Measurements from ENCODE around the gene PARVG. TPM values are rescaled to one million over a fixed set of nuclear protein-coding genes. Genes with fewer than 3 reads are reported as not detected.
A peak's percentile ranks its signal among the peaks of the same experiment; 100 is the strongest.

The PARVG gene, protein sequence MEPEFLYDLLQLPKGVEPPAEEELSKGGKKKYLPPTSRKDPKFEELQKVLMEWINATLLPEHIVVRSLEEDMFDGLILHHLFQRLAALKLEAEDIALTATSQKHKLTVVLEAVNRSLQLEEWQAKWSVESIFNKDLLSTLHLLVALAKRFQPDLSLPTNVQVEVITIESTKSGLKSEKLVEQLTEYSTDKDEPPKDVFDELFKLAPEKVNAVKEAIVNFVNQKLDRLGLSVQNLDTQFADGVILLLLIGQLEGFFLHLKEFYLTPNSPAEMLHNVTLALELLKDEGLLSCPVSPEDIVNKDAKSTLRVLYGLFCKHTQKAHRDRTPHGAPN
- polyA plus RNA-seq (2013): 123 TPM

GRCh38 chr22:44180706-44181032 lies at the start of gene PARVG:
PARVG (plus strand) TSS chr22:44180925; CDS start chr22:44183330, 2,405 bp downstream.
- ChIA-PET POLR2A (interaction anchor here (1.0 to 2.8 kb wide), 4 partner anchors 8 to 47 kb away, joined by 5 to 14 read pairs (median 6); no protein-coding TSS in a partner anchor), CTCF (interaction anchor here (1.0 to 1.4 kb wide), 6 partner anchors 9 to 446 kb away, joined by 3 to 4 read pairs (median 3); no protein-coding TSS in a partner anchor)
- H3K9me3 ChIP-seq (ENCODE audit: control extremely low read depth in 1 of 5, control insufficient read depth in 4 of 5, insufficient read depth in 2 of 5, low read depth in 1 of 5, low read length in 4 of 5): no peaks in the 10 kb centered on the region
- peak within 1 kb of the TSS; percentile 83 to 93 for H3K27ac ChIP-seq (ENCODE audit: insufficient read depth in 1 of 2, low read depth in 1 of 2, low read length in 2 of 2, poor library complexity in 1 of 2, severe bottlenecking in 2 of 2)
- peaks cover 0 to 25% (median 16%) of the 10 kb centered on the region in 4 experiments for H3K36me3 ChIP-seq (ENCODE audit: control insufficient read depth in 4 of 4, insufficient read depth in 4 of 4, low read length in 3 of 4)
- H3K4me1 ChIP-seq (ENCODE audit: control extremely low read depth in 1 of 4, control insufficient read depth in 4 of 4, insufficient read depth in 4 of 4, low read length in 3 of 4): peaks cover 3 to 51% (median 37%) of the 10 kb centered on the region in 4 experiments
- H3K27me3 ChIP-seq (replicated peaks in 2 of 5; ENCODE audit: control insufficient read depth in 4 of 5, insufficient read depth in 5 of 5, low read length in 4 of 5): no peaks in the 10 kb centered on the region
- H3K4me3 ChIP-seq (ENCODE audit: control insufficient read depth in 1 of 7, extremely low read depth in 1 of 7, insufficient read depth in 4 of 7, low read depth in 2 of 7, low read length in 6 of 7): peak within 1 kb of the TSS; percentile 55 to 91 (median 76)
- WGBS (ENCODE audit: insufficient coverage): 4% methylated on average over 5 of the region's 5 CpGs
- peak in 2 of 3 donors; percentile 42 to 65 for DNase-seq

DNA sequence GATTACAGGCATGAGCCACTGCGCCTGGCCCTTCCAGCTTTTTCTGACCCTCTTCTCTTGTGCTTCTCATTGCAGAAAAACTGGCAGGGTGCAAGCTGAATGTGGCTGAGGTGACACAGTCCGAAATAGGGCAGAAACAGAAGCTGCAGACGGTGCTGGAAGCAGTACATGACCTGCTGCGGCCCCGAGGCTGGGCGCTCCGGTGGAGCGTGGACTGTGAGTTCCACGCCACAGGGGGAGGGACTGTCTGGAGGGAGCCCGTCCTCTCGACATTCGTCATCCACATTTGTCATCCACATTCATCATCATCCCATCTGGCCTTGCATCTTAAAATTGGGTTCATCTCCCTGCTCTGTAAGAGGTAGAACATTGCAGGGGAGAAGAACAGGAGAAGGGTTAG lies 49.3 kb upstream of the PARVG start:
- H3K27ac ChIP-seq (ENCODE audit: insufficient read depth in 1 of 2, low read depth in 1 of 2, low read length in 2 of 2, poor library complexity in 1 of 2, severe bottlenecking in 2 of 2): no peak overlapping the region
- POLR2A ChIA-PET: no interaction called here
- peaks cover 5 to 48% (median 36%) of the 10 kb centered on the region in 4 experiments for H3K36me3 ChIP-seq (ENCODE audit: control insufficient read depth in 4 of 4, insufficient read depth in 4 of 4, low read length in 3 of 4)
- H3K4me1 ChIP-seq (ENCODE audit: control extremely low read depth in 1 of 4, control insufficient read depth in 4 of 4, insufficient read depth in 4 of 4, low read length in 3 of 4): peaks cover 6 to 45% (median 17%) of the 10 kb centered on the region in 4 experiments
- H3K27me3 ChIP-seq (replicated peaks in 2 of 5; ENCODE audit: control insufficient read depth in 4 of 5, insufficient read depth in 5 of 5, low read length in 4 of 5): no peaks in the 10 kb centered on the region
- CTCF ChIA-PET: interaction anchor here (0.5 kb wide), 1 partner anchor 469 kb away, joined by 4 read pairs; no protein-coding TSS in a partner anchor
- DNase-seq: no peak
- WGBS (ENCODE audit: insufficient coverage): no CpG with 5 or more reads among the region's 12 CpGs
- H3K9me3 ChIP-seq (ENCODE audit: control extremely low read depth in 1 of 5, control insufficient read depth in 4 of 5, insufficient read depth in 2 of 5, low read depth in 1 of 5, low read length in 4 of 5): peaks cover 2 to 13% (median 10%) of the 10 kb centered on the region in 5 experiments
- H3K4me3 ChIP-seq (ENCODE audit: control insufficient read depth in 1 of 7, extremely low read depth in 1 of 7, insufficient read depth in 4 of 7, low read depth in 2 of 7, low read length in 6 of 7): no peak overlapping the region

GRCh38 chr22:44131989-44132685 lies 48.6 kb upstream of the PARVG start:
- WGBS (ENCODE audit: insufficient coverage): 94% methylated on average over 12 of the region's 13 CpGs
- peaks cover 0 to 15% (median 10%) of the 10 kb centered on the region in 5 experiments for H3K9me3 ChIP-seq (ENCODE audit: control extremely low read depth in 1 of 5, control insufficient read depth in 4 of 5, insufficient read depth in 2 of 5, low read depth in 1 of 5, low read length in 4 of 5)
- peaks cover 12 to 53% (median 38%) of the 10 kb centered on the region in 4 experiments for H3K36me3 ChIP-seq (ENCODE audit: control insufficient read depth in 4 of 4, insufficient read depth in 4 of 4, low read length in 3 of 4)
- no peak overlapping the region for H3K4me3 ChIP-seq (ENCODE audit: control insufficient read depth in 1 of 7, extremely low read depth in 1 of 7, insufficient read depth in 4 of 7, low read depth in 2 of 7, low read length in 6 of 7)
- ChIA-PET CTCF (interaction anchor here (0.5 to 0.9 kb wide), 3 partner anchors 50 to 468 kb away, joined by 3 to 4 read pairs (median 4); no protein-coding TSS in a partner anchor), POLR2A (no interaction called here)
- H3K27me3 ChIP-seq (replicated peaks in 2 of 5; ENCODE audit: control insufficient read depth in 4 of 5, insufficient read depth in 5 of 5, low read length in 4 of 5): no peaks in the 10 kb centered on the region
- DNase-seq: no peak
- H3K27ac ChIP-seq (ENCODE audit: insufficient read depth in 1 of 2, low read depth in 1 of 2, low read length in 2 of 2, poor library complexity in 1 of 2, severe bottlenecking in 2 of 2): no peak overlapping the region
- peaks cover 6 to 45% (median 17%) of the 10 kb centered on the region in 4 experiments for H3K4me1 ChIP-seq (ENCODE audit: control extremely low read depth in 1 of 4, control insufficient read depth in 4 of 4, insufficient read depth in 4 of 4, low read length in 3 of 4)

- ChIA-PET CTCF (interaction anchor here (0.9 kb wide), 1 partner anchor 51 kb away, joined by 4 read pairs; no protein-coding TSS in a partner anchor), POLR2A (no interaction called here)
- no peak overlapping the region for H3K27ac ChIP-seq (ENCODE audit: insufficient read depth in 1 of 2, low read depth in 1 of 2, low read length in 2 of 2, poor library complexity in 1 of 2, severe bottlenecking in 2 of 2)
- H3K27me3 ChIP-seq (replicated peaks in 2 of 5; ENCODE audit: control insufficient read depth in 4 of 5, insufficient read depth in 5 of 5, low read length in 4 of 5): no peaks in the 10 kb centered on the region
- DNase-seq: no peak
- H3K36me3 ChIP-seq (ENCODE audit: control insufficient read depth in 4 of 4, insufficient read depth in 4 of 4, low read length in 3 of 4): peaks cover 17 to 59% (median 42%) of the 10 kb centered on the region in 4 experiments
- peaks cover 0 to 21% (median 16%) of the 10 kb centered on the region in 5 experiments for H3K9me3 ChIP-seq (ENCODE audit: control extremely low read depth in 1 of 5, control insufficient read depth in 4 of 5, insufficient read depth in 2 of 5, low read depth in 1 of 5, low read length in 4 of 5)
- WGBS (ENCODE audit: insufficient coverage): over 99% methylated on average over 12 of the region's 12 CpGs
- H3K4me1 ChIP-seq (ENCODE audit: control extremely low read depth in 1 of 4, control insufficient read depth in 4 of 4, insufficient read depth in 4 of 4, low read length in 3 of 4): peaks cover 6 to 45% (median 17%) of the 10 kb centered on the region in 4 experiments
- H3K4me3 ChIP-seq (ENCODE audit: control insufficient read depth in 1 of 7, extremely low read depth in 1 of 7, insufficient read depth in 4 of 7, low read depth in 2 of 7, low read length in 6 of 7): no peak overlapping the region
Observed at GRCh38 chr22:44132724-44133123, 48.0 kb upstream of the PARVG start.

DNA sequence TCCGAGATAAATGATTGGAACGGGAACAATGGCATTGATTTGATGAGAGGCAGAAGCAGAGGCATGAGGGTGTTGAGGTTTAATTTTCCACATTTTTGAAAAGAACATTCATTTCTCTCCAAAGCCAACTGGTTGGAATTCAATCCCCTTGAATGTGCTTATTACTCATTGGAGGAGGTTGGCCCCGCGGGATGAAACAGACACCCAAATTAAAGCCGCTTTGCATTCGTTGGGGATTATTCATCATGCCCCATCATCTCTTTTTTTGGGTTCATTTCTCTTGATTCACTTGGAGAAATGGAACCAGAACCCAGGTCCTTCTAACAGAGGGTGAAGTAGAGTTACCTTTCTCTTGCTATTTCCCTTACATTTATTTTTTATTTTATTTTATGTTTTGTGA lies 47.6 kb upstream of the PARVG start:
- Histone ChIP-seq H3K27ac (ENCODE audit: insufficient read depth in 1 of 2, low read depth in 1 of 2, low read length in 2 of 2, poor library complexity in 1 of 2, severe bottlenecking in 2 of 2) (no peak overlapping the region), H3K9me3 (ENCODE audit: control extremely low read depth in 1 of 5, control insufficient read depth in 4 of 5, insufficient read depth in 2 of 5, low read depth in 1 of 5, low read length in 4 of 5) (peaks cover 0 to 24% (median 18%) of the 10 kb centered on the region in 5 experiments), H3K27me3 (replicated peaks in 2 of 5; ENCODE audit: control insufficient read depth in 4 of 5, insufficient read depth in 5 of 5, low read length in 4 of 5) (no peaks in the 10 kb centered on the region), H3K36me3 (ENCODE audit: control insufficient read depth in 4 of 4, insufficient read depth in 4 of 4, low read length in 3 of 4) (peaks cover 20 to 63% (median 45%) of the 10 kb centered on the region in 4 experiments), H3K4me1 (ENCODE audit: control extremely low read depth in 1 of 4, control insufficient read depth in 4 of 4, insufficient read depth in 4 of 4, low read length in 3 of 4) (peaks cover 6 to 45% (median 17%) of the 10 kb centered on the region in 4 experiments), H3K4me3 (ENCODE audit: control insufficient read depth in 1 of 7, extremely low read depth in 1 of 7, insufficient read depth in 4 of 7, low read depth in 2 of 7, low read length in 6 of 7) (peak overlapping the region in 1 of 7 experiments; percentile 25)
- POLR2A ChIA-PET: interaction anchor here (1.1 kb wide), 1 partner anchor 48 kb away, joined by 5 read pairs; the partner anchor contains the start of gene PARVG
- CTCF ChIA-PET: no interaction called here
- no peak for DNase-seq
- 67% methylated on average over 2 of the region's 6 CpGs for WGBS (ENCODE audit: insufficient coverage)

GRCh38 chr22:44133901-44134571 lies 46.7 kb upstream of the PARVG start:
- CTCF ChIA-PET: interaction anchor here (0.8 to 2.0 kb wide), 3 partner anchors 31 to 141 kb away, joined by 3 to 6 read pairs (median 4); no protein-coding TSS in a partner anchor
- 53% methylated on average over 20 of the region's 21 CpGs for WGBS (ENCODE audit: insufficient coverage)
- DNase-seq: peak in 2 of 3 donors; percentile 56 to 84

More at GRCh38 chr22:44133901-44134571, 46.7 kb upstream of the PARVG start:
- Histone ChIP-seq H3K27me3 (replicated peaks in 2 of 5; ENCODE audit: control insufficient read depth in 4 of 5, insufficient read depth in 5 of 5, low read length in 4 of 5) (no peaks in the 10 kb centered on the region), H3K36me3 (ENCODE audit: control insufficient read depth in 4 of 4, insufficient read depth in 4 of 4, low read length in 3 of 4) (peaks cover 23 to 71% (median 52%) of the 10 kb centered on the region in 4 experiments), H3K27ac (ENCODE audit: insufficient read depth in 1 of 2, low read depth in 1 of 2, low read length in 2 of 2, poor library complexity in 1 of 2, severe bottlenecking in 2 of 2) (peak overlapping the region in 1 of 2 experiments; percentile 74), H3K4me3 (ENCODE audit: control insufficient read depth in 1 of 7, extremely low read depth in 1 of 7, insufficient read depth in 4 of 7, low read depth in 2 of 7, low read length in 6 of 7) (peak overlapping the region in 3 of 7 experiments; percentile 6 to 52 (median 25)), H3K9me3 (ENCODE audit: control extremely low read depth in 1 of 5, control insufficient read depth in 4 of 5, insufficient read depth in 2 of 5, low read depth in 1 of 5, low read length in 4 of 5) (peaks cover 0 to 24% (median 18%) of the 10 kb centered on the region in 5 experiments), H3K4me1 (ENCODE audit: control extremely low read depth in 1 of 4, control insufficient read depth in 4 of 4, insufficient read depth in 4 of 4, low read length in 3 of 4) (peaks cover 6 to 45% (median 17%) of the 10 kb centered on the region in 4 experiments)
- POLR2A ChIA-PET: interaction anchor here (0.9 to 1.1 kb wide), 3 partner anchors 47 to 574 kb away, joined by 3 to 5 read pairs (median 3); partner anchors contain the start of gene PARVG

Measured in common myeloid progenitor, CD34-positive (primary cell).